Central memory CD4-positive, alpha-beta T cell (primary cell): ENCODE results near the gene DPM2.
A peak's percentile ranks its signal among the peaks of the same experiment; 100 is the strongest.

Experiments
- DNase-seq: peaks from one replicate; pipeline ENCODE4 v3.0.0; 2022
- total RNA-seq, 3 experiments: gene quantifications; one replicate each; lab custom pipeline; 2026; lab: John Stamatoyannopoulos, UW

Gene DPM2
- total RNA-seq = 18.5 to 52.5 (median 23.9) reads per million in 3 experiments

GRCh38 chr9:127937388-127938297 lies at the start of gene DPM2:
Gene DPM2, minus strand, starts transcription at chr9:127937854. Its CDS starts 34 bp downstream, at chr9:127937820.
- DNase-seq = peak; percentile 85

DNA sequence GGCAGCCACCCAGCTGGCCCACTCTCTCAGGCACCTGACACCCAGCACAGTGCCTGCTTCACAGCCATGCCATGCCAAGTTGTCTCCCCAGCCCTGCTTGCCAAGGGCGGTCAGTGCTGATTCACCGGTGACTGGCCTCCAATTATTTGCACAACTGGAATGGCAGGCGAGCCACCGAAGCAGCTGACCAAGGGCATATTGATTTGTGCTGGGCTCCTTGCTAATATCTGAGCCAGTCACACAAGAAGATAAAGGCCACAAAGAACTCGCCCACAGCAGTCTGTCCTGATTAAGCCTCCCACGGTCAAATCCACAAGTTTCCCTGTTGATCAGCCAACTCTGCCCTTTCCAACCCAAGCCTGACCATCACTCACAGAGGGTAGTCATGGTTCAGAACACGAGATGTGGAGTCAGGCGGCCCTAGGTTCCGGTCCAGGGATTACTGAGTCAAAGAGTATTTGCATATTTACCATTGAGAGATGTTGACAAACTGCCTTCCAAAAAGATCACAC lies 49.5 kb upstream of the DPM2 start:
- no peak for DNase-seq

GRCh38 chr9:127985011-127985410 lies 47.4 kb upstream of the DPM2 start:
- no peak for DNase-seq

DNA sequence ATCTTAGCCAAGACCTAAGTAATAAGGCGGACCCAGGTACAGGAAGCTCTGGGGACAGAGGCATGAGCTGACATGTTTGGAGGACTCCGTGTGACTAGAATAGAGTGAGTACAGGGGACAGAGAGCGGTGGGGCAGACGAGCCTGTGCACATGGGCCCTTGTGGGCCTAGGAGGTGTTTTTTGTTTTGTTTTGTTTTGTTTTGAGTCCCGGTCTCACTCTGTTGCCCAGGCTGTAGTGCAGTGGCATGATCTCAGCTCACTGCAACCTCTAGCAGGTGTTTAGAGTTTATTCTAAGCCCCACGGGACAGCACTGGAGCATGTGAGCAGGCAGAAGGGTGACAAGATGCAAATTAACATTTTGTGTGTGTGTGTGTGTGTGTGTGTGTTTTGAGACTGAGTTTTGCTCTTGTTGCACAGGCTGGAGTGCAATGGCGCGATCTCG lies 46.2 kb upstream of the DPM2 start:
- DNase-seq = no peak

GRCh38 chr9:127982912-127983311 lies 45.3 kb upstream of the DPM2 start:
- DNase-seq = no peak

GRCh38 chr9:127981559-127982121 lies 44.0 kb upstream of the DPM2 start:
- DNase-seq = no peak

- peak; percentile 96 for DNase-seq
Observed at GRCh38 chr9:127980706-127981558, 43.3 kb upstream of the DPM2 start, which contains the start of gene EEIG1. Gene EEIG1, minus strand, starts transcription at chr9:127980989. Its CDS starts 852 bp downstream, at chr9:127980137.

- DNase-seq = peak; percentile 45
Observed at GRCh38 chr9:127980060-127980705, 42.5 kb upstream of the DPM2 start.

GRCh38 chr9:127979333-127980059 lies 41.8 kb upstream of the DPM2 start:
- DNase-seq = no peak

DNA sequence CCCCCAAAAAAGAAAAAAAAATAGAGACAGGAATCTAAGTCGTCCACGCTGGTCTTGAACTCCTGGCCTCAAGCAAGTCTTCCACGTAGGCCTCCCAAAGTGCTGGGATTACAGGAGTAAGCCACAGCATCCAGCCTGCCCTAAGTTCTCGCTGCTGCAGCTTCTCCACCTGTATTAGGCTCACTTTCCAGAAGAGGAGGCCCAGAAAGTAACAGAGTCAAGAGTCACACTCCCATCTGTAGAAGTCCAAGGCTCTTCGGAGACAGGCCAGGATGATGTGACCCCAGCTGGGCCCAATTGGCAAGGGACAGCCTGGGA lies 41.3 kb upstream of the DPM2 start:
- no peak for DNase-seq

DNA sequence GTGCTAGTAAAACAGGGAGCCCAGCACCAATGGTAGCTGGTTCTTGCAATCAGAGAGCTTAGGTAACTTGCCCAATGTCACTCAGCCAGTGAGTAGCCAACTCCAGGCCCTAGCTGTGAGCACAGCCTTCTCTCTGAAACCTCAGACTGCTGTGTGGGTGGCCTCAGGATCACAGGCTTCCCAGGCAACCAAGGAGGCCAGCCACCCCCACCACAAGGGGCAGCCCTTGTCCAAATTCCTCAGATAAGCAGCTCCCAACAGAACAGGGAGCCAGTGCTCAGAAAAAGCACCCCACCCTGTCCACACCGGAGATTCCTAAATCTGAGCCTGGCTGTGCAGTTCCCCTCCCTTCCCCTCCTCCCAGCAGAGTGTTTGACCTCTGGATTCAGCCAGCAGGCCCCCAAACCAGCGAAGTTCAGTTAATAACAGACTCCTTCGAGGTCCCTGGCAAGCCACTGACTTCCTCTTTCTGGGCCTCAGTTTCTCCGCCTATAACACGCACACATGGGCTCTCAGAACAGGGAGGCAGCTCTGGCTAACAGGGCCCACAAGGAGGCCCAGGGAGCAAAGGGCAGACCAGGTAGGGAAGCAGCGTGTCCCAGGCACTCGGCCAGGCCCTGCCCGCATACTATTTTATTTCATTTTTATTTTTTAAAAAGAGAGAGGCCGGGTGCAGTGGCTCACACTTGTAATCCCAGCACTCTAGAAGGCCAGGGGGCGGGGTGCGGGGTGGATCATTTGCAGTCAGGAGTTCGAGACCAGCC lies 40.4 kb upstream of the DPM2 start:
- DNase-seq = no peak

- no peak for DNase-seq
Observed at GRCh38 chr9:127977009-127977883, 39.6 kb upstream of the DPM2 start.

DNA sequence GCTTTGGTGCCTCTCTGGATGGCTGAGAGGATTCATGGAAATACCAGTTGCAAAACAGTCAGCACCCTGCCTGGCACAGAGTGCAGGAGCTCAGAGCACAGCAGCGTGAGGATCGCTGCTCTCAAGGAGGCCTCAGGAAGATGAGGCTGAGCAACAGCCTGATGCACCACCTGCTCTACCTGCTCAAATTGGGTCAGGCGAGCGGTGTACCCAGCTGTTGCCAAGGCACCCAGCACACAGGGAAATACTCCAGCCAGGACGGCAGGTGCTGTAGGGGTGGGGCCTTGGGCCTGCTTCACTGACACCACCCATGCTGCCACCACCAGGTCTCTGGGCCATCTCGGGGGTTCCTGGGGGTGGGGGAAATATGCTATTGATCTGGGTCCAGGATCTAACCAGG lies 38.8 kb upstream of the DPM2 start:
- DNase-seq = peak; percentile 80

GRCh38 chr9:127975376-127976315 lies 38.0 kb upstream of the DPM2 start:
- no peak for DNase-seq

- no peak for DNase-seq
Observed at GRCh38 chr9:127974769-127975261, 37.2 kb upstream of the DPM2 start.

DNA sequence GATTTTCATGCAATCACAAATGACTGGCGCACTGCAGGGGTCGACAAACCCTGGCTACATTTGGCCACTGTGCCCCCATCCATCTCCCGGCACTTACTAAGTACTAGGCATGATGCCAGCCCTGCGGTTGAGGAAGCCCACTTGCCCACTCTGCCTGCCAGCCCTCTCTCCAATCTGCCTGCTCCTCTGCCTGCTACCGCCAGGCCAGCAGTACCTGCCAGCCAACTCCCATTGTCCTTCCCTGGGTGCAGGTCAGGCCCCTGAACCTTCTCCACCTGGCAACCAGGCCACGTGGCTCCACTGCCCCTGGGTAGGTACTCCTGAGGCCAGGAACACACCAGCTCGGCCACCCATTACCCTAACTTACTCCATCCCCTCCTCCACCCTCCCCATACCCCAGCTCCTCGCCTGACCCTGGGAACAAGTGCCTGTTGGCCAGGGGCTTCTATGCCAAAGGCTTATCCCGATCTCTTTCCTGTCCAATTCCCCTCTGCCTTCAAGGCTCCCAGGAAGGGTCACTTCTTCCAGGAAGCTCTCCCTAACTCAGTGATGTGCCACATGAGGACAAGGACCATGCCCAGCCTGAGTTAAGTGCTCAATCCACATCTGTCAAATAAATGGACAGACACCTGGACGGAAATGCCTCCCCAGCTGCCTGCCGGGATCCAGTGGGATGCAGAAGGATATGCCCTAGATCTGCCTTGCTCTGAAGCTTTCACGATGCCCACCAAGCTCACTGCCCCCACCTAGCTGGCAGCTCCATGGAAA lies 36.5 kb upstream of the DPM2 start:
- no peak for DNase-seq

DNA sequence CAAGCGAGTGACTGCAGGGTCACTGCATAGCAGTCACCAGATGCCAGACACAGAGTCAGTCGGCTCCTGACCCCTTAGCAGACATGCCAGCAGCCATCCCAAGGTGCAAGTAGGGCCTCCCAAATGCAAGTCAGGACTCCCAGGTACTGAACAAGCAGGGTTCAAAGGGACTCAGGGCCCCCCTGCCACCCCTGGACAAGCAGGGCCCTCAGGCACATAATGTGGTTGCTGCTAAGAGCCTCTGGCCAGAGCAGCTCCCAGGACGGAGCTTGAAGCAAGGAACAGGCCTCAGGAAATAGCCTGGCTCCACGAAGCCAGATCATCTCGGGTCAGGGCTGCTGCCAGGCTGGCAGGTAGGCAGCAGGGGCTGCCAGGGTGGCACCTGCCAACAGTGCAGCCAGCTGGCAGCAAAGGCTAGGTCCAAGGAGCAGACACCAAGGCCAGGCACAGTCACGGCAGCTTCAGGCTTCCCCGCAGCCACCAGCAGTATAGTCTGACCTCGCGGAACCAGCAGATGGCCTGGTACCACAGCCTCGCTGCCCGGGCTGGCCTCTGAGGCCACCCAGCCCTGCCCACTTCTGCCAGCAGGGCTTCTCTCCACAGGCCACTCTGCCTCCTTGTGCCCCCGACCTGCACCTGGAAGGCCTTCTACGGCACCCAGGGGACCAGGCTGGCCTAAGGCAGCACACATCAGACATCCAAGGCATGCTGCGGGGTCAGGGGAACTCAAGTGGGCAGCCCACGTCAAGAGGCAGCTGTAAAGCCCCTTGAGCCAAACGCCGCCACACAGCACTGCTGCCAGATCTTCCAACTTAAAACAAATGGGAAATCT lies 35.7 kb upstream of the DPM2 start:
- DNase-seq = no peak
